Keratinocyte (primary cell): ENCODE data around the gene TLE7. TPM values are rescaled to one million over a fixed set of nuclear protein-coding genes. Genes with fewer than 3 reads are reported as not detected.

Source experiments
- DNase-seq: peaks from one replicate; pipeline ENCODE4 v3.0.0-alpha.2; 2011; ENCODE audit warnings: low read depth, missing footprints, low spot score
- FAIRE-seq: peaks from 2 replicates; lab custom pipeline; 2011; peaks lifted over from hg19 to GRCh38; lab: Jason Lieb, UNC
- H2AFZ ChIP-seq: 2 replicates; pipeline ENCODE4 v1.6.0; 2012; ENCODE audit warnings: low read length, control low read depth, inconsistent platforms; ENCODE audit not compliant: control insufficient read depth
- H3K27ac ChIP-seq: 2 replicates; pipeline ENCODE4 v1.5.1; 2011; ENCODE audit warnings: low read length; ENCODE audit not compliant: control insufficient read depth, insufficient read depth
- H3K27me3 ChIP-seq: 3 replicates; pipeline ENCODE4 v1.6.0; 2011; ENCODE audit warnings: low read length; ENCODE audit not compliant: control insufficient read depth, insufficient read depth; ENCODE audit errors: extremely low read depth
- H3K36me3 ChIP-seq, 2 experiments: 2 replicates in 1 of 2; 3 replicates in 1 of 2; pipeline ENCODE4 v1.5.1; 2011; ENCODE audit warnings: low read length in 2 of 2, mild to moderate bottlenecking in 1 of 2; ENCODE audit not compliant: control insufficient read depth in 2 of 2, insufficient read depth in 2 of 2; ENCODE audit errors: extremely low read depth in 1 of 2
- H3K4me1 ChIP-seq: 3 replicates; pipeline ENCODE4 v1.5.1; 2011; ENCODE audit warnings: low read length; ENCODE audit not compliant: control insufficient read depth, insufficient read depth; ENCODE audit errors: extremely low read depth
- H3K4me2 ChIP-seq: 3 replicates; pipeline ENCODE4 v1.6.0; 2011; ENCODE audit warnings: low read depth, low read length; ENCODE audit not compliant: control insufficient read depth, insufficient read depth; ENCODE audit errors: extremely low read depth
- H3K4me3 ChIP-seq, 3 experiments: fragments of 200-600 bp in 1 of 3; sonication (generic) in 1 of 3; 2 replicates in 2 of 3; 3 replicates in 1 of 3; pipeline ENCODE4 v1.5.1; 2011 to 2016; ENCODE audit warnings: low read length in 3 of 3, mild to moderate bottlenecking in 3 of 3, control low read depth in 2 of 3, inconsistent platforms in 1 of 3, low read depth in 1 of 3, mixed read lengths in 1 of 3, mixed run types in 1 of 3, moderate library complexity in 1 of 3; ENCODE audit not compliant: control insufficient read depth in 2 of 3, insufficient read depth in 2 of 3; ENCODE audit errors: extremely low read depth in 1 of 3
- H3K79me2 ChIP-seq: 2 replicates; pipeline ENCODE4 v1.6.0; 2012; ENCODE audit warnings: low read length; ENCODE audit not compliant: control insufficient read depth, insufficient read depth
- H3K9ac ChIP-seq: 3 replicates; pipeline ENCODE4 v1.6.0; 2011; ENCODE audit warnings: low read length; ENCODE audit not compliant: control insufficient read depth, insufficient read depth; ENCODE audit errors: extremely low read depth
- H3K9me1 ChIP-seq: 3 replicates; pipeline ENCODE4 v1.6.0; 2011; ENCODE audit warnings: low read length; ENCODE audit not compliant: control insufficient read depth, insufficient read depth; ENCODE audit errors: extremely low read depth
- H3K9me3 ChIP-seq: 2 replicates; pipeline ENCODE4 v1.5.1; 2012; ENCODE audit warnings: low read depth, low read length; ENCODE audit not compliant: control insufficient read depth
- H4K20me1 ChIP-seq: 3 replicates; pipeline ENCODE4 v1.6.0; 2011; ENCODE audit warnings: low read length; ENCODE audit not compliant: control insufficient read depth, insufficient read depth; ENCODE audit errors: extremely low read depth
- EZH2 ChIP-seq: IDR thresholded peaks from one replicate; pipeline ENCODE4 v1.6.1; 2012; ENCODE audit warnings: inconsistent platforms, mild to moderate bottlenecking, low read length, moderate library complexity
- dilution Hi-C: fragments of 300-500 bp; cut with MboI; formaldehyde crosslinking; loops from one replicate; pipeline ENCODE4 v1.7.0; 2020; ENCODE audit warnings: low sequenced_read_pairs; ENCODE audit not compliant: extremely low pct_ligation_motif_present
- polyA plus RNA-seq, 5 experiments: library from polyadenylated mRNA; depleted of rRNA in 3 of 5; stranded (reverse) in 3 of 5; stranded (forward) in 1 of 5; unstranded in 1 of 5; fragments of >200 nt; gene quantifications; 1 replicate in 1 of 5; 2 replicates in 3 of 5; 3 replicates in 1 of 5; pipeline versions ENCODE4 v1.2.1 to v1.2.3, GENCODE V29; 2011 to 2012; ENCODE audit warnings: missing spikeins in 2 of 5, low read depth in 1 of 5, low replicate concordance in 1 of 5
- TF ChIP-seq, protein P1 (sequence below), 3 experiments: IDR thresholded peaks in 1 of 3; conservative IDR thresholded peaks in 1 of 3; optimal IDR thresholded peaks in 1 of 3; 2 replicates in 2 of 3; 3 replicates in 1 of 3; pipeline versions ENCODE3 to v1.5.1; 2011; ENCODE audit warnings: low read length in 3 of 3, mild to moderate bottlenecking in 3 of 3, moderate library complexity in 2 of 3, control low read depth in 1 of 3, inconsistent platforms in 1 of 3; ENCODE audit not compliant: insufficient read depth in 2 of 3; ENCODE audit errors: extremely low read depth in 1 of 3

TLE7 gene
- polyA plus RNA-seq, 1 donor (not counting 4 experiments of a cell fraction or from before 2014, with no cell fraction given), result not detected

DNA sequence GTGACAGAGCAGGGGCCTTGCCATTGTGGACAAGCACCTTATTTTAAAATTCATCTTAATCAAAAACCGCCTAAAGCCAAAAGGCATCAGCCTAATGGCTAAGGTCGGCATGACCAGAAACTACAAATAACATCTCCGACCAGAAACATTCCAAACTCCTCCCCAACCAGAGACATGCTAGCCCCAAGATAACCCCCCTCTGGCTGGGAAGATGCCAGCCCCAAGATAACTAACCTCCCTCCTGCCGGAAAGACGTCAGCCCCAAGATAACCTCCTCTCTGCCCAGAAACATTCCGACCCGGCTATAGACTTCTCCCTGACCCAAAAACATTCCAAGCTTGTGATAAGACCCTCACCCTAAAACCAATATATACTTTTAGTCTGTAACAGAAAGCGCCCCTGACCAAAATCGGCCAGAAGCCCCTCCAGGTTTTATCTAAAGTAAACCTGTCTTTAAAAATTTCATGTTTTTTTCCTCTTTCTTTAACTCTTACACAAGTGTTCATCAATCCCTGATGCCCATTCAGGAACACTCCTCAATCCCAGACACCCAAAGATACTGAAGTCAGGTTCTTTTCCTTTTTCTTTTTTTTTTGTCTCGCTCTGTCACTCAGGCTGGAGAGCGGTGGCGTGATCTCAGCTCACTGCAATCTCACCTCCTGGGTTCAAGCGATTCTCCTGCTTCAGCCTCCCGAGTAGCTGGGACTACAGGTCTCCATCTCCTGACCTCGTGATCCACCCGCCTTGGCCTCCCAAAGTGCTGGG lies 32.7 kb downstream of the TLE7 start:
- H3K9me1 ChIP-seq, result no peaks in the 10 kb centered on the region
- H3K4me3 ChIP-seq, result no peak overlapping the region
- no peaks in the 10 kb centered on the region for H3K79me2 ChIP-seq
- H3K36me3 ChIP-seq, result no peaks in the 10 kb centered on the region
- no peaks in the 10 kb centered on the region for H4K20me1 ChIP-seq
- H3K27me3 ChIP-seq, result peaks cover 9% of the 10 kb centered on the region
- H2AFZ ChIP-seq, result no peak overlapping the region
- H3K27ac ChIP-seq, result no peak overlapping the region
- dilution Hi-C loops, result no loop called here
- no peak overlapping the region for H3K4me2 ChIP-seq
- no peak for TF ChIP-seq EZH2
- TF ChIP-seq, protein P1, sequence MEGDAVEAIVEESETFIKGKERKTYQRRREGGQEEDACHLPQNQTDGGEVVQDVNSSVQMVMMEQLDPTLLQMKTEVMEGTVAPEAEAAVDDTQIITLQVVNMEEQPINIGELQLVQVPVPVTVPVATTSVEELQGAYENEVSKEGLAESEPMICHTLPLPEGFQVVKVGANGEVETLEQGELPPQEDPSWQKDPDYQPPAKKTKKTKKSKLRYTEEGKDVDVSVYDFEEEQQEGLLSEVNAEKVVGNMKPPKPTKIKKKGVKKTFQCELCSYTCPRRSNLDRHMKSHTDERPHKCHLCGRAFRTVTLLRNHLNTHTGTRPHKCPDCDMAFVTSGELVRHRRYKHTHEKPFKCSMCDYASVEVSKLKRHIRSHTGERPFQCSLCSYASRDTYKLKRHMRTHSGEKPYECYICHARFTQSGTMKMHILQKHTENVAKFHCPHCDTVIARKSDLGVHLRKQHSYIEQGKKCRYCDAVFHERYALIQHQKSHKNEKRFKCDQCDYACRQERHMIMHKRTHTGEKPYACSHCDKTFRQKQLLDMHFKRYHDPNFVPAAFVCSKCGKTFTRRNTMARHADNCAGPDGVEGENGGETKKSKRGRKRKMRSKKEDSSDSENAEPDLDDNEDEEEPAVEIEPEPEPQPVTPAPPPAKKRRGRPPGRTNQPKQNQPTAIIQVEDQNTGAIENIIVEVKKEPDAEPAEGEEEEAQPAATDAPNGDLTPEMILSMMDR (optimal IDR thresholded peaks at IDR 0.05 in 1 of 3, IDR thresholded peaks at IDR 0.05 in 1 of 3, conservative IDR thresholded peaks at IDR 0.05 in 1 of 3; ENCODE audit: extremely low read depth in 1 of 3, insufficient read depth in 2 of 3, low read length in 3 of 3), result no peak
- FAIRE-seq (no peak), DNase-seq (no peak)
- H3K4me1 ChIP-seq, result no peaks in the 10 kb centered on the region
- H3K9ac ChIP-seq, result no peak overlapping the region
- no peaks in the 10 kb centered on the region for H3K9me3 ChIP-seq

DNA sequence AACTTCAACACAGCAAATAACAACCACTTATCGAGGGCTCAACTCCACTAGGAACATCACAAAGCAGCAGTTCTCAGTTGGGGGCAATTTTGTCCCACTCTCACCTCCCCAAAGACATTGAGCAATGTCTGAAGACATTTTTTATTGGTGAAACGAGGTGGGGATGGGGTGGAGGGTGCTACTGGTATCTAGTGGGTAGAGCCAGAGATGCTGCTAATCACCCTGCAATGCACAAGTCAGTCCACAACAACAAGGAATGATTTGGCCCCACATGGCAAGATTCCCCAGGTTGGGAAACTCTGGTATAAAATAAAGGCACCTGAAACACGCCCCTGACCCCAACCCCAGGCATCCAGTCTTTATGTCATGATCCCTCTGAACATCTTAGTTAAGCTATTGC lies 33.3 kb downstream of the TLE7 start:
- H3K79me2 ChIP-seq, result no peaks in the 10 kb centered on the region
- no peak for FAIRE-seq

More for the DNA sequence above, 33.3 kb downstream of the TLE7 start:
- no peak for TF ChIP-seq EZH2
- TF ChIP-seq, protein P1 (optimal IDR thresholded peaks at IDR 0.05 in 1 of 3, IDR thresholded peaks at IDR 0.05 in 1 of 3, conservative IDR thresholded peaks at IDR 0.05 in 1 of 3; ENCODE audit: extremely low read depth in 1 of 3, insufficient read depth in 2 of 3, low read length in 3 of 3), result no peak
- Histone ChIP-seq H3K9me3 (no peaks in the 10 kb centered on the region), H4K20me1 (no peaks in the 10 kb centered on the region), H3K4me3 (no peak overlapping the region), H2AFZ (no peak overlapping the region), H3K27ac (no peak overlapping the region), H3K9ac (no peak overlapping the region), H3K4me1 (no peaks in the 10 kb centered on the region), H3K9me1 (no peaks in the 10 kb centered on the region), H3K4me2 (no peak overlapping the region), H3K27me3 (peaks cover 9% of the 10 kb centered on the region), H3K36me3 (no peaks in the 10 kb centered on the region)
- dilution Hi-C loops, result no loop called here
- no peak for DNase-seq
